ELF-1 (cell line): ENCODE results near the gene RAB6A.
"Not testable (repeated sequence)": the region's sequence is repeated elsewhere in the genome, so short reads cannot be mapped to it uniquely, and the experiment has no call there.

Experiments used
- DNase-seq: peaks from one replicate; pipeline ENCODE4 v3.0.0-alpha.2; 2016; ENCODE audit warnings: low read depth, low spot score

The RAB6A gene

DNA sequence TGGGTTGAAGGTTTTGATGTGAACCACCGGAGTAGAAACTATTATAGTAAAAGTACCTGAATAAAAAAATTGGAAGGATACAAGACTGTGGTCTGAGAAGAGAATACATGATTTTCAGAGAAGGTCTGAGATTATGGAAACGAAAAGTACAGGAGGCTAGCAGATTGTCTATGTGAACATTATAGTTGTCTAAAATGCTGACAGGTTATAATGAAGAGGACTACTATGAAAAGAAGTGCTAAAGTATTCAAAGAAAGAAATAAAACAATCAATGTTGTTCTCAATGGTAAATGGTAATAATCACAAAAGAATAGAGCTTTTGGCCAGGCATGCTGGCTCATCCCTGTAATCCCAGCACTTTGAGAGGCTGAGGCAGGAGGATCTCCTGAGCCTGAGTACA, 34.0 kb downstream of the RAB6A start:
- no peak for DNase-seq

GRCh38 chr11:73717136-73717535, 43.7 kb downstream of the RAB6A start:
- no peak for DNase-seq

- no peak for DNase-seq
These were observed 44.5 kb downstream of the RAB6A start for GRCh38 chr11:73716153-73717056.

DNA sequence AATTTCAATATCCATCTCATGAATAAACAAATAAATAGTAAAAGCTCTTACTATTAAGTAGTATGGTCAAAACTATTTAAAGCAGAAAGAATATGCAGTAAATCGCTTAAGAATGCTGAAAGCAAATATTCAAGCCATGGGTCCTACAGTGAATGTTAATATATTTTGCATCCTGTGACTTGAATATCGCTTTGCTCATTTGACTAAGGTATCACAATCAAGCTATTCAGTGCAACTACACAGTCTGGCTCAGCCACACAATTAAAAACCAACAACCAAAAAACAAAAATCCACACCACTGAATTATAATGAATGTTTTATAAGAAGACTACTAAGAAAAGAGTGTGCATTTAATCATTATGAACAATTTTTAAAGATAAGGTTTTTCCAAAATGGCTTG, 45.3 kb downstream of the RAB6A start:
- DNase-seq = no peak

DNA sequence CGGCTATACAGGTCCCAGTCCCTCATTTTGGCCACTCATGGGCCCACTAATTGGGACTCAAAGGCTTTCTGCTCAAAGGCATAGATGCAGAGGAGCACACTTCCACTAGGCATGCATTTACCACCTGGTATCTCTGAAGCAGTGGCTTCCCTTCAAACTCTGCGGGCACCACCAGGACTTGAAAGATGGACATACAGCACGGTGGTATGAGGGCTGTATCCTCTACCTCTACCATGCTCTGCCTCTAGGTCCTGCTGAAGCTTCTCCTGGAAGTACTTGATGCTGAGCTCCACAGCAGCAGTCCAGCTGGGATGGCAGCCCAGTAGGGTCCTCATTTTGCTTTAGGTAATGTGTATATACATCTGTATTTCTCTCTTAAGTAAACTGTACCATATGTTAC, 49.9 kb downstream of the RAB6A start:
- no peak for DNase-seq

GRCh38 chr11:73705053-73705452, 55.8 kb downstream of the RAB6A start:
- DNase-seq = no peak

GRCh38 chr11:73693899-73694525, 66.9 kb downstream of the RAB6A start:
- no peak for DNase-seq

- DNase-seq = no peak
These were observed 80.2 kb downstream of the RAB6A start for GRCh38 chr11:73680687-73681086.

DNA sequence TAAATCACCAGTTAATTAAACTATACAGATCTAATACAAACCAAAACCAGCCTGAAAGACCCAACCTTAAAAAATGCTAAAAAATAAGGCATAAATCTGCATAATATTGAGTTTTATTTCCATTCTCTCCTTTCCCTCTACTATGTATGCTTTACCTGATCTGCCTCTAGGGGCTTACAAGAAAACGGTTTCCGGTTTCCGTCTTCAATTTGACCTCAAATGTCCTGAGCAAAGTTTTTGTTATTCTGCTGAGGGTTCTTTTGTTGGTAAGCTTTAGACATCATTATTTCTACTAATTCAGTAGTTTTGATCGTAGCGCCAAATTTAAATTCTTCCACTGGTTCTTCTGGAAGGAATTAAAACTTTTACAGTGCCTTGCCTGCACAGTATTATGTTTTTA, 84.3 kb downstream of the RAB6A start:
- DNase-seq = not testable (repeated sequence)

DNA sequence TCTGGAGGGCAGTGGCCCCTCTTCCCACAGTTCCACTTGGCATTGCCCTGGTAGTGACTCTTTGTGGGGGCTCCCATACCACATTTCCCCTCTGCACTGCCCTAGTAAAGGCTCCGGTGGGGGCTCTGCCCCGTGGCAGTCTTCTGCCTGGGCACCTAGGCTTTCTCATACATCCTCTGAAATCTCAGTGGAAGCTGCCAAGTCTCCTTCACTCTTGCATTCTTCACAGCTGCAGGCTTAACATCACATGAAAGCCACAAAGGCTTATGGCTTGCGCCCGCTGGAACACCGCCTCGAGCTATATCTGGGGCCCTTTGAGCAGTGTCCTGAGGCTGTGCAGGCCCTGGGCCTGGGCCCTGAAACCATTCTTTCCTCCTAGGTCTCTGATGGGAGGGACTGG, 89.2 kb downstream of the RAB6A start:
- no peak for DNase-seq

- DNase-seq = no peak
These were observed 90.1 kb downstream of the RAB6A start for GRCh38 chr11:73670808-73671207.

DNA sequence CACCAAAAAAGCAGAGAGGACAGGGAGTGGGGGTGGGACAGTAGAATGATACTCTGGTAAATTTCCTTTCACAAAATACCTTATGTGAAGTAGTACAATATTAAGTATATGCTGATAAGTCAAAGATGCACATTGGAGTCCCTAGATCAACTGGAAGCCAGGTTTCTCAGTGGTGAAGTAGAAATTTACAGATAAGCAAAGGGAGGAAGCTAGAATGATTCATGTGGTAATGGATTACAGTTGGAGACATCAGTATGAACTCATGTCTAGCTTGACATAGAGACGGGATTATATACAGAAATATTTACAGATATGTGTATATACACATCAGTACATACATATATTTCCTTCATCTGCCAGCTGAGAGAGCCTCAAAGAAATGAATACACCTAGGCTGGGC, 93.0 kb downstream of the RAB6A start:
- DNase-seq = no peak

DNA sequence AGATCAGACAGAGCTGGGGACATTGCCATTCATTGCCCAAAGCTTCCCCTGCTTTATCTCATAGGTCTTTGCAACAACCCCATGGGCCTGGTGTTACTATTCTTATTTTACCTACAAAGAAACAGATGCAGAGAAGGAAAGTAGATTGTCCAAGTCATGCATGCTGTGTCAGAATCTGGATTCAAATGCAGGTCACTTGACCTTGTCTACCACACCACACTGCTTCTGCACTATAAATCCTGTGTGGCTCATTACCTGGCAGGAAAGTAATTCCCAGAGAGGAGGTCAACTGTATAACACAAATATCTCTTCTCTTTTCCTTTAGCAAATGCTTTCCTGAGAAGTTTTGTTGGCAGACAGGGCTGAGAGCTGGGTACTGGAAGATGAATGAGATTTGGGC, 96.0 kb downstream of the RAB6A start:
- no peak for DNase-seq

- DNase-seq = no peak
These were observed 97.0 kb downstream of the RAB6A start for GRCh38 chr11:73663604-73664495.

DNA sequence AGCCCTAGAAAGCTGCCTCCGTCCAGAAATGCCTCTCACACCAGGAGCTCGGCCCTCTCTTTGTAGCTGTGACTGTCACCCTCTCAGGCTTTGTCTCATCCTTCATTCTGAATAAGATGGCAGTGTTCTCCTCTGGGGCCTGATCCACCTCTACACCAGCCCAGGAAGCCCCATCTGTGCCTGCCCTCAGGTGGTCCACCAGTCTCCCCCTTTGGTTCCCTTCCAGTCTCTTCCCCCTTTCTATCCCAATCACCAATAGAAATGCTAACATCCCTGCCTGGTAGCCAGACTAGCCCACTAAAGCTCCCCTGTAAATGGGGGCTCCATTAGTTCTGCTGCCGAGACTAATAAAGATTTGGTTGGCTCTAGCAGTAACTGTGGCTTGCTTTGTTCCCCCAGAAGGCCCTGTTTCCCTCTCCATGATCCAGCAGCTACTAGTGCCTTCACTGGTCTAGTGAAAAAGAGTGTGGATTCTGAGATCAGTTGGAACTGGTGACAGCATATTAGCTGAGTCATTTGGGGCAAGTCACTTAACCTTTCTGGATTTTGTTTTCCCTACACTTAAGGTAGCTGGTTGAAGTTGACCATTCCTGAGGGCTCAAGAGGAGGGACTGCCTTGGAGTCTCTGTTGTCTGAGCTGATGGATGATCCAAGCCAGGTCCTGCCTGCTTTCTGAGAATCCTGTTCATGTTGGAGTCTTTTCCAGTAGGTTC, 98.3 kb downstream of the RAB6A start:
- no peak for DNase-seq

DNA sequence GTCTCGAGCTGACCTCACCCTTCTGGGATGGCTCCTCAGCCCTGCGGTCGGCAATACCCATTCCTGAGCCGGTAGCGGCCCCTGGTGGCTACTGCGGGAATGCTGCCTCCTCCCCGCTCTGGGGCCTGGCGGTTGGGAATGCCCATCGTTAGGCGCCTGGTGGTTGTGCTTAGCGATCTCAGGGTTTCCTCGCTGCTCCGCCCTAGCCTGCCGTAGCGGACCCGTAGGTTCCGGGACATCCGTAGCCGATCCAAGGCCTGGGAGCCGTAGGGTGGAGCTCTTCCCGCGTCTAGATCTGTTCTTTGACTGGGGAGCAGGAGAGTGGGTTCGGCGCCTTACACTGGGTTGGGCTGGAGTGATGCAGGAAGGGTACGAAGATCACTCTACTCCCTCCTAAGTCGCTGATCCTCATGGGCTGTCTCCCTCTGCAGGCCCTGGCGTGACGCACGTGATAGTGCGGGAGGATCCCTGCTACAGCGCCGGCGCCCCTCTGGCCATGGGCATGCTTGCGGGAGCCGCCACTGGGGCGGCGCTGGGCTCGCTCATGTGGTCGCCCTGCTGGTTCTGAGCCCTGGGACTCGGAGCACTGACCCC, 99.7 kb downstream of the RAB6A start:
- DNase-seq = peak; percentile 98

DNA sequence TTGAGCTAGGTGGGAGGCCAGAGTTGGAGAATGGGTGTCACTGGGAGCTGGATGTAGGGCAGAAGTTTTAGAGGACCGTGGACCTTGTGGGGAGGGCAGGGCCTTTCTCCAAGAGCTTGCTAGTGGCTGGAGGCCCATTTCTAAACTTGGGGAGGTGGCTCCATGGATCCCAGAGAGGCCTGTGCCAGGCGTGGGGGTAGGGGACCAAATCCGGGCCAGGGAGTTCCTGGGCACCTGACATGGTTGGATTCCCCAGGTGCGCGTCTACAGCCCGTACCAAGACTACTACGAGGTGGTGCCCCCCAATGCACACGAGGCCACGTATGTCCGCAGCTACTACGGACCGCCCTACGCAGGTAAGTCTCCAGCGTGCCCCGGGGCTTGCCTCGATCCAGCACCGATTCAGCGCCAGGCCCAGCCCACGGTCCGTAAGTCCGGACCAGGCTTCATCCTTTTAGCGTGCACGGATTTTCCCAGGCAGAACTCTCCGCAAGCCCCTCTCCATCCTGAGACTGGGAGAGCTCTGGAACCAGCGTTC, 100.3 kb downstream of the RAB6A start:
- no peak for DNase-seq

GRCh38 chr11:73659961-73660360, 100.9 kb downstream of the RAB6A start:
- no peak for DNase-seq

GRCh38 chr11:73656985-73657384, 103.9 kb downstream of the RAB6A start:
- no peak for DNase-seq

- no peak for DNase-seq
These were observed 105.2 kb downstream of the RAB6A start for GRCh38 chr11:73655686-73656085.

- DNase-seq = no peak
These were observed 106.3 kb downstream of the RAB6A start for GRCh38 chr11:73654482-73655021.
